ENCODE results near the gene MAN2A2. TPM values are rescaled to one million over a fixed set of nuclear protein-coding genes. Genes with fewer than 3 reads are reported as not detected.

Gene MAN2A2
- total and polyA plus RNA-seq, 2 experiments from 2014 or later, result 4.3 to 7.7 TPM

DNA sequence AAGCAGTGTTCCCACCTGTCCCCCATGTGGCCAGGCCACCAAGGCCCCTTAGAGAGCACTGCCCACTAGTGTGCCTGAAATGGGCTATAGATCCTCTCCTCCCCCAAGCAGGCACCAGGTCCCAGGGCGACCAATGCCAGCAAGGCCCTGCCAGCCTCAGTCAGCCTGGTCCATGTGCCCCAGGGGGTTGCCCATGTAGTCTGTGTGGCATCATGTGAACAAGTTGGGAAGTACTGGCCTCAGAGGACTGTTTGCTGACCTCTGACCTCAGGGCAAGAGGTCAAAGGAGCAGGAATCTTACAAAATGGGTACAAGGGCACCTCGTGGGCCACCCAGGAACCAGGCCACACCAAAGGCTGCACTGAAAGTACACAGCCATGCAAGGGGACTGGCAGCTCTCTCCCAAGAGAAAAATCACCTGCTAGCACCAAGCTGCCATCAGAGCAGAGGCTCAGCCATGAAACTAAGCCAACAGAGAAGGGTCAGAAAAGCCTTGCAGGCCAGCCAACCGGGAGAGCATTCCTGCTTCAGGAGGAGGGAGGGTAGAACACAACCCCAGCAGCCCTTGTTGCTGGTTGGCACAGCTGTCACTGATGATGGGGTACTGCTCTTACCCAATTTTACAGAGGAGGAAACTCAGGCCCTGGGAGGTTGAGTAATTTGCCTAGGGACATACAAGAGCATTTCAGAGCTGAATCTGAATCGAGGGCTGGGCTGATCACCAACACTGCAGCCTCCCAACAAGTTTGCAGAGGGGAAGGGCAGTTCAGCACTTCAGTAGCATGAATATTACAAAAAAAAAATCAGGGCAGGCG, 39.9 kb upstream of the MAN2A2 start:
- in situ Hi-C loops (cut with MboI), result no loop called here
- Histone ChIP-seq H4K20me1 (ENCODE audit: insufficient read depth) (no peaks in the 10 kb centered on the region), H3K27ac (peak overlapping the region; percentile 45; the same call in 1 of the 2 replicates), H3K4me2 (ENCODE audit: unreplicated experiment) (no peak overlapping the region), H3K27me3 (replicated peaks; ENCODE audit: insufficient read depth) (no peaks in the 10 kb centered on the region), H3K9me3 (ENCODE audit: low read depth) (no peaks in the 10 kb centered on the region), H3K79me2 (ENCODE audit: insufficient read depth) (no peaks in the 10 kb centered on the region), H3K4me3 (no peak overlapping the region), H3K9me2 (ENCODE audit: insufficient read depth) (no peaks in the 10 kb centered on the region), H3F3A (ENCODE audit: insufficient read depth) (peaks cover 15% of the 10 kb centered on the region), H3K9ac (no peak overlapping the region), H2AFZ (no peak overlapping the region), H3K36me3 (ENCODE audit: low read depth) (no peaks in the 10 kb centered on the region), H3K4me1 (ENCODE audit: insufficient read depth) (peaks cover 10% of the 10 kb centered on the region)
- peak; percentile 73 for DNase-seq
- TF ChIP-seq EZH2phosphoT487 (IDR thresholded peaks at IDR 0.05; ENCODE audit: insufficient read depth, low read depth), result no peak
- no peak for TF ChIP-seq EZH2 (IDR thresholded peaks at IDR 0.05; ENCODE audit: insufficient read depth, poor library complexity, severe bottlenecking)
- WGBS, 2 experiments (ENCODE audit: low coverage in 1 of 2, low lambda C conversion rate in 2 of 2, missing lambda C conversion rate in 2 of 2), result 60 to 63% methylated on average over 5 of the region's 5 CpGs

DNA sequence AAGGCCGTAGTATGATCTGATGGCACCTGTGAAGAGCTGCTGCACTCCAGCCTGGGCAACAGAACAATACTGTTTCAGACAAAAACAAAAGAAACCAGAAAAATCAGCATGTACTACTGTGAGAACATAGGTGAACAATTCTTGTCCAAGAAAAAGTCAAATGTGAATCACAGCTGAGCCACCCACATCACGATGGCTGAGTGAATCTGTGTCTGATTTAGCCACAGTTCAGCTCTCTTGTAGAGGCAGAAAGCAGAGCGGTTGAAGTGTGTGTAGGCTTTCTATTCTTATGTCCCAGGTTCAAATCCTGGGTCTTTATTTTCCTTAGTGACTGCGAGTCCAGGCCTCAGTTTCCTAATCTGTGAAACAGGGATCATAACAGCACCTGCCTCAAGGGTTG, 39.1 kb upstream of the MAN2A2 start:
- Histone ChIP-seq H4K20me1 (ENCODE audit: insufficient read depth) (no peaks in the 10 kb centered on the region), H3K4me3 (no peak overlapping the region), H2AFZ (no peak overlapping the region), H3K36me3 (ENCODE audit: low read depth) (no peaks in the 10 kb centered on the region), H3K27me3 (replicated peaks; ENCODE audit: insufficient read depth) (no peaks in the 10 kb centered on the region), H3K79me2 (ENCODE audit: insufficient read depth) (no peaks in the 10 kb centered on the region), H3K9me2 (ENCODE audit: insufficient read depth) (no peaks in the 10 kb centered on the region), H3K9me3 (ENCODE audit: low read depth) (no peaks in the 10 kb centered on the region), H3K9ac (no peak overlapping the region), H3F3A (ENCODE audit: insufficient read depth) (peaks cover 15% of the 10 kb centered on the region), H3K4me2 (ENCODE audit: unreplicated experiment) (no peak overlapping the region), H3K4me1 (ENCODE audit: insufficient read depth) (peaks cover 13% of the 10 kb centered on the region), H3K27ac (peak overlapping the region; percentile 45; the same call in 1 of the 2 replicates)
- TF ChIP-seq EZH2phosphoT487 (IDR thresholded peaks at IDR 0.05; ENCODE audit: insufficient read depth, low read depth), result no peak
- TF ChIP-seq EZH2 (IDR thresholded peaks at IDR 0.05; ENCODE audit: insufficient read depth, poor library complexity, severe bottlenecking), result no peak
- WGBS, 2 experiments (ENCODE audit: low coverage in 1 of 2, low lambda C conversion rate in 2 of 2, missing lambda C conversion rate in 2 of 2), result 69 to 79% methylated on average over 4 of the region's 4 CpGs
- peak; percentile 58 for DNase-seq
- in situ Hi-C loops (cut with MboI), result no loop called here

DNA sequence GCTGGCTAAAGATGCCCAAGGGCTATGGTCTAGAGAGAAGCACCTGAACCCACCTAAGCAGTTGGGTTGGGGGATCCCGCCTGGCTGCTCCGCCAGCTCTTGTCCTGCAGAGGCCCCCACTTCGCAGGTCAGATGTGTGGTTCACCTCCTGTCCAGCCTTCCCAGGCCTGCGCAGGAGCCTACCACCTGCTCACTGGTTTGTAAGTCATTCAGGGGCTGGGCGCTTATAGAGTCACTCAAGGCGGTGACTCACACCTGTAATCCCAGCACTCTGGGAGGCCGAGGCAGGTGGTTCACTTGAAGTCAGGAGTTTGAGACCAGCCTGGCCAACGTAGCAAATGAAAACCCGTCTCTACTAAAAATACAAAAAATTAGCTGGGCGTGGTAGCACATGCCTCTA, 38.6 kb upstream of the MAN2A2 start:
- Histone ChIP-seq H3K4me1 (ENCODE audit: insufficient read depth) (peaks cover 18% of the 10 kb centered on the region), H2AFZ (no peak overlapping the region), H4K20me1 (ENCODE audit: insufficient read depth) (no peaks in the 10 kb centered on the region), H3K9me2 (ENCODE audit: insufficient read depth) (no peaks in the 10 kb centered on the region), H3K4me3 (no peak overlapping the region), H3K79me2 (ENCODE audit: insufficient read depth) (no peaks in the 10 kb centered on the region), H3F3A (ENCODE audit: insufficient read depth) (peaks cover 20% of the 10 kb centered on the region), H3K27me3 (replicated peaks; ENCODE audit: insufficient read depth) (no peaks in the 10 kb centered on the region), H3K9ac (no peak overlapping the region), H3K27ac (no peak overlapping the region), H3K36me3 (ENCODE audit: low read depth) (no peaks in the 10 kb centered on the region), H3K4me2 (ENCODE audit: unreplicated experiment) (no peak overlapping the region), H3K9me3 (ENCODE audit: low read depth) (no peaks in the 10 kb centered on the region)
- in situ Hi-C loops (cut with MboI), result no loop called here
- DNase-seq, result no peak
- 82 to 87% methylated on average over 10 of the region's 10 CpGs for WGBS, 2 experiments (ENCODE audit: low coverage in 1 of 2, low lambda C conversion rate in 2 of 2, missing lambda C conversion rate in 2 of 2)
- TF ChIP-seq EZH2 (IDR thresholded peaks at IDR 0.05; ENCODE audit: insufficient read depth, poor library complexity, severe bottlenecking) (no peak), EZH2phosphoT487 (IDR thresholded peaks at IDR 0.05; ENCODE audit: insufficient read depth, low read depth) (no peak)

DNA sequence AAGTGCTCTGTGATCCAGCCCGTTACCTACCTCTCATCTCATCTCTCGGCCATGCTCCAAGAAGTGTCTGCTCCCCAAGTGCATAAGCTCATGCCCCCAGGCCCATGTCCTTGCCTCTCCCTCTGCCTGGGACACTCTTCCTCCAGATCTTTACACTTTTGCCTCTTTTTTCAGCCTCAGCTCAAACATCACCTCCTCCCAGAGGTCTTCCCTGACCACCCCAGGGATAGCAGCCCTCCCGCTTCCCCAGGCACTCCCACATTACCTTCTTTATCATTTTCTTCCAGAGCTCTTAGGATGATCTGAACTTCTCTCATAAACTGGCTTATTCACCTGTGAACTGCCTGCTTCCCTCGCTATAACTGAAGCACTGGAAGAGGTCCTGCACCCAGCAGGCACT, 37.4 kb upstream of the MAN2A2 start:
- H3K9me2 ChIP-seq (ENCODE audit: insufficient read depth), result no peaks in the 10 kb centered on the region
- DNase-seq, result no peak
- H3K4me1 ChIP-seq (ENCODE audit: insufficient read depth), result peaks cover 30% of the 10 kb centered on the region
- in situ Hi-C loops (cut with MboI), result no loop called here
- H3K27me3 ChIP-seq (replicated peaks; ENCODE audit: insufficient read depth), result no peaks in the 10 kb centered on the region
- H3K36me3 ChIP-seq (ENCODE audit: low read depth), result no peaks in the 10 kb centered on the region
- H3K4me3 ChIP-seq, result no peak overlapping the region
- no peak for TF ChIP-seq EZH2 (IDR thresholded peaks at IDR 0.05; ENCODE audit: insufficient read depth, poor library complexity, severe bottlenecking)
- H3K79me2 ChIP-seq (ENCODE audit: insufficient read depth), result peaks cover 7% of the 10 kb centered on the region
- no peak overlapping the region for H2AFZ ChIP-seq
- H3K4me2 ChIP-seq (ENCODE audit: unreplicated experiment), result no peak overlapping the region
- peaks cover 30% of the 10 kb centered on the region for H3F3A ChIP-seq (ENCODE audit: insufficient read depth)
- H3K9ac ChIP-seq, result no peak overlapping the region
- no peaks in the 10 kb centered on the region for H4K20me1 ChIP-seq (ENCODE audit: insufficient read depth)
- WGBS, 2 experiments (ENCODE audit: low coverage in 1 of 2, low lambda C conversion rate in 2 of 2, missing lambda C conversion rate in 2 of 2), result 89 to 93% methylated on average over 4 of the region's 4 CpGs
- no peak overlapping the region for H3K27ac ChIP-seq
- H3K9me3 ChIP-seq (ENCODE audit: low read depth), result no peaks in the 10 kb centered on the region

Data from GM23248 (cell line).